HTR-8/SVneo (cell line): ENCODE data around the gene OR6C68.
"Not testable (repeated sequence)": the region's sequence is repeated elsewhere in the genome, so short reads cannot be mapped to it uniquely, and the experiment has no call there.

Experiments
- DNase-seq: peaks from one replicate; pipeline ENCODE4 v3.0.0; 2011; ENCODE audit warnings: low spot score, mixed read lengths; ENCODE audit not compliant: insufficient read length
- FAIRE-seq: peaks from 2 replicates; lab custom pipeline; 2011; peaks lifted over from hg19 to GRCh38; lab: Jason Lieb, UNC

The OR6C68 gene

DNA sequence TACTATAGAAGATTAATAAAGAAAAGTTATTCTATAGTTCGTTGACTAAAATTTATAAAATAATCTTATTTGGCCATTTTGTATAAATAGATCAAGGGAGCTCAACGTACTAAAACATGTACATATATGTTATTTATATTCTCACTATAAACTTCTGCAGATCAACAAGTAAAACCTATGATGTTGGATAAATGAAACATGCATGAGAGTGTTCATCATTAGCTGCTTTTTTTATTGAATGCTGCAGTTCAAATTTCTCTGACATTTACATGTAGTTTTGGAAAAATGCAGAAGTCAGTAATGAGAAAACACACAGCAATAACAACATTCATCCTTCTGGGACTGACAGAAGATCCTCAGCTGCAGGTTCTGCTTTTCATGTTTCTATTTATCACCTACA lies at the start of gene OR6C68:
TSS of gene OR6C68 (plus strand) at position 301 of the 400 bp plus-strand sequence. CDS start at position 301, 0 bp downstream.
- DNase-seq: no peak
- no peak for FAIRE-seq

DNA sequence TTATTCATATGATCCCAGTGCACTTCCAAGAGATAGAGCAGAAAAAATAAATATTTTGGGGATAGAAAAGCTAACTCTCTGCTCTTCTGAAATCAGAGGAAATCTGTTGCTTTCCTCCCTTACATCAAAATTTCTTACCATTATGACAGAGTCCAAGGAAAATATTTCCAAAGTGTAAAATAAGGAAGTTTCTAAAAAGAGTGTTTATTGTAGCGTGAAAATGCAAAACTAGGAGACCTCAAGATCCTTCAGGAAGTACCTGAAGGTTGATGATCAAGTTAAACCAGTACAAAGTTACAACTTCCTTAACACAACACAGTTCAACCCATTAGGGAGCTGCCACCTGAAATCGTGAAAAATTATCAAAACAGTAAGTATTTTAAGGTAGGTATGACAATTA lies 48.4 kb upstream of the OR6C68 start, which contains the start of gene OR6C2:
TSS of gene OR6C2 (plus strand) at position 301 of the 400 bp plus-strand sequence. CDS start 8,138 bp downstream, outside the sequence.
- FAIRE-seq: no peak

DNA sequence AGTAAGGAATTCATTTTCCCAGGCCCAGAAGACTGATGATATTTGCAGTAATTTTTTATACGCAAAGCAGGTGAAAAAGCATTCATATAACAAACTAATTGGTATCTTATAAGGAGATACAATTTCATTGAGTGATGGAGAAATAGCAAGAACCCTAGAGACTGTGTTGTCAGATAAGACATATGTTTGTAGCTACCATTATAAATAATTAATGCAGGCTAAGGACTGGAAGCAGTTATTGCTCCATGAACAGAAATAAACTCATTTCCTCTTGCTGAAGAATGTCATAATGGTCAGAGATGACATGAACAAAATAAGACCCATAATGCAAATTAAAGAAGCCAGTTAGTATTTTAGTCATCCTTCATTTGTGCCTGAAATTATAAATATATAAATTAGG lies 46.8 kb upstream of the OR6C68 start:
- no peak for FAIRE-seq
- no peak for DNase-seq

More for the DNA sequence above, 48.4 kb upstream of the OR6C68 start, which contains the start of gene OR6C2:
- no peak for DNase-seq

DNA sequence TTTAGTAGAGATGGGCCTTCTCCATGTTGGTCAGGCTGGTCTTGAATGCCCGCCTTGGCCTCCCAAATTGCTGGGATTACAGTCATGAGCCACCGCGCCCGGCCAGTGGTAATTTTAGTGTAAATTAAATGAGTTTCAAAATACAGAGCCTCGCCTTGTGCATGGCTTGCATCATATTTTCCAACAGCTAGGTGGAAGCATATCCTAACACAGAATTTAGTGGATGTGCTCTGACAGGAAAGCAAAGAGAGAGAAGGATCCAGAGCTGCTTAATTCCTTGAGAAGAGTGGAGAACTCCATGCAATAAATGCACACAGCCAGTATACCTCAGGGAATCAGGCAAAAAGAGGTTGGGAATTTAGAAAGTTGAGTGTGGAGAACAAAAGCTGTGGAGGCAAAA lies 45.9 kb upstream of the OR6C68 start:
- DNase-seq (no peak), FAIRE-seq (no peak)

DNA sequence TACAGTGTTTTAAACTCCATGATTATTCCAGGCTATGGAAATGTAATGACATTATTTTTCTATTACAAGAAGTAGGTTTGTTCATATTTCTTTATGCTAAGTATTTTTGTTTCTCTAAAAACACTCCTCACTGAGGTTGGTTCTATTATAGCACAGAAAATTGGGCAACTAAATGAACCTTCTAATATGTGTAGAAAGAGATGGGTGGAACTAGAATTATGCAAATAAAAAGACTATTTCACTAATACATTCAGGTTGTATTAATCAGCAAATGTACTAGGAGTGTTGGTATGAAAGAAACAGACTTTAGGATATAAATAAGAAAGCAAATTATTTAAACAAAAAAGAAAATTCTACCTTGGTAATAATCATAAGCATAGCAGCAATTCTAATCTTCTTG lies 43.4 kb upstream of the OR6C68 start:
- FAIRE-seq (no peak), DNase-seq (no peak)

DNA sequence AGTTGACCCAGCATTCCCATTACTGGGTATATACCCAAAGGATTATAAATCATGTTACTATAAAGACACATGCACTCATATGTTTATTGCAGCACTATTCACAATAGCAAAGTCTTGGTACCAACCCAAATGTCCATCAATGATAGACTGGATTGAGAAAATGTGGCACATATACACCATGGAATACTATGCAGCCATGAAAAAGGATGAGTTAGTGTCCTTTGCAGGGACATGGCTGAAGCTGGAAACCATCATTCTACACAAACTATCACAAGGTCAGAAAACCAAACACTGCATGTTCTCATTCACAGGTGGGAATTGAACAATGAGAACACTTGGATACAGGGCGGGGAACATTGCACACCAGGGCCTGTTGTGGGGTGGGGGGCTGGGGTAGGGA lies 27.3 kb upstream of the OR6C68 start:
- FAIRE-seq, DNase-seq: not testable (repeated sequence)

DNA sequence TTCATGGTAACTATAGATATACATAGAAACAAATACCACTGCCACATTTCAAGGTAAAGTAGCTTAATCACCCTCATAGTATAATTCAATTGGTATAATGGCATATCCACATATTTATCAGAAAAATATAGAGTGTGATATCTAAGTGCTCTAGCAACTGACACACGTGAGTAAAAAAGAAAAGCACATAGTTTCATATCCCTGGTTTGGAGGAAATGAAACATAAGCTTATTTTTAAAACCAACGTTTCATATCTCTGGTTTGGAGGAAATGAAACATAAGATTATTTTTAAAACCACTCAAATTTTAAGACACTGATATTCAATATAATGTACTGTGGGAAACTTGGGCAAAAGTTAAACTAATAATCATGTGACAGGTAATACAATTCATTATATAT lies 24.3 kb upstream of the OR6C68 start:
- no peak for DNase-seq
- no peak for FAIRE-seq

DNA sequence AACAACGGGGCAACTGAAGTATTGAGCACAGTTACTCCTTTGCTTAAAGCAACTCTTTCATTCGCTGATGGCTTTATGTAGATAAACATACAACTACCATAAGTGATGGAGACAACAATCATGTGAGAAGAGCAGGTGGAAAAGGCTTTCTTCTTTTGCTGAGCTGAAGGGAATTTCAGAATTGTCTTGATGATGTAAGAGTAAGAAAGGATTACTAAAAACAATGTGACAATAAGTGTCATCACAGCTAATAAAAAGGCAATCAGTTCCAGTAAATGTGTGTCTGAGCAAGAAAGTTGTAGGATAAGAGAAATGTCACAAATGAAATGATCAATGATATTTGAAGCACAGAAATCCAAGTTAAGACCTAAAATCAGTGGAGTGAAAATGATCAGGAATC lies 22.9 kb upstream of the OR6C68 start:
- FAIRE-seq (no peak), DNase-seq (no peak)

DNA sequence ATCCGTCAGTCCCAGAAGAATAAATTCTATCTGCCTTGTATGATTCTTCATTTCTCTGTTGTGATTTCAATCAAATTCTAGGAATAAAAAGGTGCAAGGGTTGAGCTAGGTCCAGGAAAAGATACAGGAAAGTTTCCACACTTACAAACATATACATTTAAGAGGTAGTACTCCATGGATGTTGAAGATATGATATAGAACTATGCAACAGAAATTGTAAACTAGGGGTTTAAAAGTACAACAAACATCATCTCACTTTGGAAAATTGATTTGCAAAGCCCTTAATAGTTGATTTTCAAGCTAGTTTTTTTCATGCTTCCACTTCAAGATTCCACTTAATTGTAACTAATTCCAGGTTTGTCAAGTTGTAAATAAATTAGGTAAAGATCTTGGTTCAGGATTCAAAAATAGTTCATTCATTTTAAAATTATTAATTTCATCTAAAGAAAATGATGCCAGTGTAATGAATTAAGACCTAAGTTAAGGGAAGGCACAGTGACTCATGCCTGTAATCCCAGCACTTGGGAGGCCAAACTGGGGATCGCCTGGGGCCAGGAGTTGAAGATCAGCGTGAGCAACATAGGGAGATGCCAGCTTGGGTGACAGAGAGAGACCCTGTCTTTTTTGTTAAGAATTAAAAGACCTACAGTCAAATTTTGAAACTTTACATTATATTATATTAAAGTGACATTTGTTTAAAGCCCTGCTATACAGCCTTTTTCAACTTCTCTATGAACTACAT lies 21.9 kb upstream of the OR6C68 start, which contains the start of gene OR6C70:
TSS of gene OR6C70 (minus strand) at position 51 of the 742 bp plus-strand sequence. CDS start at position 51, 0 bp downstream.
- FAIRE-seq (no peak), DNase-seq (no peak)

DNA sequence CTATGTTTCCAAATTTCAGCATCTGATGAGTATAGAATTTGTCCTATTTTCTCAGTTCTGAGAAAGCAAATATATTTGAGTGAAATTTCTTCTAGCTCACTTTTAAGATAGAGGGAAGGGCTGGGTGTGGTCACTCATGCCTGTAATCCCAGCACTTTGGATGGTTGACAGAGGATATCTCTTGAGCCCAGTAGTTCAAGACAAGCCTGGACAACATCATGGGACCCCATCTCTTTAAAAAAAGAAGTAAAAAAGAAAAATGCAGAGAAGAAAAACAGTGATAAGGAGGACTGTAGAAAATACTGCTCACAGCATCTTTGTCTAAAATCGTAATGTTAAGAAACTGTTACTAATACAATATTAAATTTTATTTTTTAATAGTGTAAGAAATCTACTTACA lies 19.9 kb upstream of the OR6C68 start:
- no peak for FAIRE-seq

DNA sequence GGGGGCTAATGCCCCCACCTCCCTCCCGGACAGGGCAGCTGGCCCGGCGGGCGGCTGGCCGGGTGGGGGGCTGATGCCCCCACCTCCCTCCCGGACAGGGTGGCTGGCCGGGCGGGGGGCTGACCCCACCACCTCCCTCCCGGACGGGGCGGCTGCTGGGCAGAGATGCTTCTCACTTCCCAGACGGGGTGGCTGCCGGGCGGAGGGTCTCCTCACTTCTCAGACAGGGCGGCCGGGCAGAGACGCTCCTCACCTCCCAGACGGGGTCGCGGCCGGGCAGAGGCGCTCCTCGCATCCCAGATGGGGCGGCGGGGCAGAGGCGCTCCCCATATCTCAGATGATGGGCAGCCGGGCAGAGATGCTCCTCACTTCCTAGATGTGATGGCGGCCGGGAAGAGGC lies 13.0 kb upstream of the OR6C68 start:
- DNase-seq, FAIRE-seq: not testable (repeated sequence)

More for the DNA sequence above, 19.9 kb upstream of the OR6C68 start:
- DNase-seq: no peak

DNA sequence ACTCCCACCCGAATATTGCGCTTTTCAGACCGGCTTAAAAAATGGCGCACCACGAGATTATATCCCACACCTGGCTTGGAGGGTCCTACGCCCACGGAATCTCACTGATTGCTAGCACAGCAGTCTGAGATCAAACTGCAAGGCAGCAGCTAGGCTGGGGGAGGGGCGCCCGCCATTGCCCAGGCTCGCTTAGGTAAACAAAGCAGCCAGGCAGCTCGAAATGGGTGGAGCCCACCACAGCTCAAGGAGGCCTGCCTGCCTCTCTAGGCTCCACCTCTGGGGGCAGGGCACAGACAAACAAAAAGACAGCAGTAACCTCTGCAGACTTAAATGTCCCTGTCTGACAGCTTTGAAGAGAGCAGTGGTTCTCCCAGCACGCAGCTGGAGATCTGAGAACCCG lies 7.9 kb upstream of the OR6C68 start:
- DNase-seq: not testable (repeated sequence)

DNA sequence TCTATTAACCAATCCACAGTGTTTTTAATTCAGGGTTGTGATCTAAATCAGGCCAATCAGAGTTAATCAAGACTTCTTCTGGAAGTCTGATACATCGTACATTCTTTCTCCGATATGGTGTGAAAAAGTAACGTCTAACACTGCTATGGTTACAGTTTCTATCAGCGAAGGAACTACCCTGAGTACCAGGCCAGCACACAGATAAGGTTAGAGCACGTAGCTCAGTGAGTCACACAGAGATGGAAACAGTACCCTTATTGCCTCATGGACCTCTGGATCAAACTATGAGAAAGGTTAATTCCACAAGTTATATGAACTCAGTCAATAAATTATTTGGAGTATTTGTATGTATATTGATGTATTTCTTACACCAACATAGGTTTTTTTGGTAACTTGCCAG lies 3.3 kb downstream of the OR6C68 start:
- FAIRE-seq (no peak), DNase-seq (no peak)

More for the DNA sequence above, 7.9 kb upstream of the OR6C68 start:
- not testable (repeated sequence) for FAIRE-seq

DNA sequence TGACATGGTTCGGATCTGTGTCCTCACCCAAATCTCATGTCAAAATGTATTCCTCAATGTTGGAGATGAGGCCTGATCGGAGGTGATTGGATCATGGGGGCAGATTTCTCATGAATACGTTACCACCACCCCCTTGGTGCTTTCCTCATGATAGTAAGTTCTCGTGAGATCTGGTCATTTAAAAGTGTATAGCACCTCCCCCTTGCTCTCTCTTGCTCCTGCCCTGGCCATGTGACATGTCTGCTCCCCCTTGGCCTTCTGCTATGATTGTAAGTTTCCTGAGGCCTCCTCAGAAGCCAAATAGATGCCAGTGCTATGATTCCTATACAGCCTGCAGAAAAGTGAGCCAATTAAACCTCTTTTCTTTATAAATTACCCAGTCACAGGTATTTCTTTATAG lies 7.1 kb downstream of the OR6C68 start:
- no peak for FAIRE-seq

DNA sequence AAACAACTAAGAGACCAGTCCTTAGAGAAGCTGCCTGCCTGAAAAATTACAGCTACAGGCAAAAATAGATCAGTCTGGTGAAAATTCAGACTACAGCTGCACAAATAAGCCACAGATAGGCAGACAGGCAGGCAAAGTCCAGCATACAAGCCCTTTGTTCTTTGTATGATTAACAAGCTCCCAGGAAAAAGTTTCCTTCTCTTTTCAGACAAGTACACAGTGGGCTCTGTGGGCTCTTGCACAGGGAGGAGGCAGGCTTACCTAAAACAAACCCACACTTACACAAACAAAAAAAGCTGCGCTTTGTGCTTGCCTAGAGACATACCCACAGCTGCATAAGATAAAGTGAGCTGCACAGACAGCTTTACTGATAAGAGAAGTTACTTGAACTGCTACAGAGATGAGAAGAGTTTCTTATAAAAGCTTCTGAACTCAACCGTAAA lies 7.7 kb downstream of the OR6C68 start:
- no peak for FAIRE-seq
- no peak for DNase-seq

More for the DNA sequence above, 7.1 kb downstream of the OR6C68 start:
- DNase-seq: no peak

DNA sequence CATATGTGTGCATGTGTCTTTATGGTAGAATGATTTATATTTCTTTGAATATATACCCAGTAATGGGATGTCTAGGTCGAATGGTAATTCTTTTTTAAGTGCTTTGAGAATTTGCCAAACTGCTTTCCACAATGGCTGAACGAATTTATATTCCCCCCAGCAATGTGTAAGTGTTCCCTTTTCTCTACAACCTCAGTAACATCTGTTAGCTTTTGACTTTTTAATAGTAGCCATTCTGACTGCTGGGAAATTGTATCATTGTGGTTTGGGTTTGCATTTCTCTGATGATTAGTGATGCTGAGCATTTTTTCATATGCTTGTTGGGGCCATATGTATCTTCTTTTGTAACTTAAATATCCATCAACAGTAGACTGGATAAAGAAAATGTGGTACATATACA lies 9.4 kb downstream of the OR6C68 start:
- no peak for DNase-seq
- FAIRE-seq: no peak

DNA sequence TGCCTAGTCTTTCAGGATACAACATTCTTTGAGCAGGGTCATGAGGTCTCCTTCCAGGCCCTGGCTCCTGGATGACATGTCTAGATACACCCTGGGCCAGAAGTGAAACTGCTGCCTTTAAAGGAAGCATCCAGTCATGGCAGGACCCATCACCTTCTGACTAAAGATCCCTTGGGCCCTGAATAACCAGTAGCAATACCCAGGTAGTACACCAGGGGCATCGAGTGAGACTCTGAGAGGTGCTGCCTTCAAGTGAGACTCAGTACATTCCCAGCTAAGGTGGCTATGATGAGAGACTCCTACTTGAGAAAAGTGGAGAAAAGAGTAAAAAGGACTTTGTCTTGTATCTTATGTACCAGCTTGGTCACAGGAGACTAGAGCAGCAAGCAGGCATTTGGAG lies 23.5 kb downstream of the OR6C68 start:
- DNase-seq (no peak), FAIRE-seq (no peak)

DNA sequence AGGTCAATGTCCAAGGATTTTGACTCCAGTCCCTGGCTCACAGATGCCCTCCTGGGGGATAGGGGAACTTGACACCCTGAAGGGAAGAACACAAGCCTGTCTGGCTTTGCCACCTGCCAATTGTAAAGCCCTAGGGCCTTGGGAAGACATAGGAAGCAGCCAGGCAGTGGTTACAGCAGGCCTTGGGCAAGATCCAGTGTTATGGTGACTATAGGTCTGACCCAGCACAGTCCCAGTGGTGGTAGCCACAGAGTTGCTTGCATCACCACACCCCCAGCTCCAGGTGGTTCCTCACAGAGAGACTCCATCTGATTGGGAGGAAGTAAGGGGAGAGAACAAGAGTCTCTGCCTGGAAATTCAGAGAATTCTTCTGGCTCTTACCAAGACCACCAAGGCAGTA lies 24.2 kb downstream of the OR6C68 start:
- no peak for FAIRE-seq

More for the DNA sequence above, 24.2 kb downstream of the OR6C68 start:
- no peak for DNase-seq
